C4-2B (cell line): Measurements from ENCODE around the gene DGKG.

Experiments
- H3K27ac ChIP-seq: fragments of 450-650 bp; 2 replicates; pipeline ENCODE4 v1.5.1; 2017
- CTCF ChIP-seq: fragments of 450-650 bp; conservative IDR thresholded peaks from 2 replicates; pipeline ENCODE4 v1.5.1; 2017; ENCODE audit warnings: mild to moderate bottlenecking
- ZFX ChIP-seq: fragments of 450-650 bp; IDR thresholded peaks from 2 replicates; pipeline ENCODE4 v1.6.1; 2017

Gene DGKG

DNA sequence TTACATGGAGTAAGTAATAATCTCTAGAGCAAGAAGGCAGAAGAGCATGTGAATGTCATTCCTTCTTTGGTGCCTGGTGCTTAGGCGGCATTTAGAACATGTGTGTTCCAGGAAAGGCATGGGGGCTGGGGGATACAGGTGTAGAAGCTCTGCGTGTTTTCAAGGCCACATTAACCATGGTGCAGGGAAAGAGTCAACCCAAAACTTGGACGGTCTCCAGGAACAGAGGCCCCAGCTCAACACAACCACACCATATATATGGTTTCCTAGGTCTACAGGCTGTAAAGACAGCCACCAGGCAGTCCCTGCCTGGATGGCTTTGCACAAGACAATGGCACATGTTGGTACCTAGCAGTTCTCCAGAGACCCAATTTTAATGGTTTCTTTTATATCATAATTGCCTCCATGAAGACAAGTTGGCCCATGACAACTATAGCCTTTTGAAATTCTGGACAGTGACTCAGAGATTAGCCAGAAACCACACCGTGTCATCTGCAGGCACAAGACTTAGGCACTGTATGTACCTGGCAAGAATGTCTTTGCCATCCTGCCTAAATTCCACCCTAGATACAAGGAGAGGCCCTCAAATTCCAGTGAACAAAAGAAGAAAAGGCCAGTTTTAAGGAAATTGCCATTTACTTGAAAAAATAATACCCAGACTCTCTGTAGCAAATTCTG lies 25.0 kb upstream of the DGKG start:
- no peak overlapping the region for H3K27ac ChIP-seq
- TF ChIP-seq CTCF: no peak
- TF ChIP-seq ZFX: no peak

GRCh38 chr3:186385856-186386602 lies 24.0 kb upstream of the DGKG start:
- TF ChIP-seq CTCF: no peak
- TF ChIP-seq ZFX: no peak
- no peak overlapping the region for H3K27ac ChIP-seq

GRCh38 chr3:186383026-186383993 lies 21.3 kb upstream of the DGKG start:
- H3K27ac ChIP-seq: peak overlapping the region; percentile 12

GRCh38 chr3:186382217-186382885 lies 20.3 kb upstream of the DGKG start:
- no peak overlapping the region; the same call in 1 of the 2 replicates for H3K27ac ChIP-seq
- no peak for TF ChIP-seq CTCF
- TF ChIP-seq ZFX: no peak

More at GRCh38 chr3:186383026-186383993, 21.3 kb upstream of the DGKG start:
- no peak for TF ChIP-seq CTCF
- no peak for TF ChIP-seq ZFX

GRCh38 chr3:186381424-186382216 lies 19.6 kb upstream of the DGKG start:
- TF ChIP-seq ZFX (no peak), CTCF (no peak; the same call in 1 of the 2 replicates)

DNA sequence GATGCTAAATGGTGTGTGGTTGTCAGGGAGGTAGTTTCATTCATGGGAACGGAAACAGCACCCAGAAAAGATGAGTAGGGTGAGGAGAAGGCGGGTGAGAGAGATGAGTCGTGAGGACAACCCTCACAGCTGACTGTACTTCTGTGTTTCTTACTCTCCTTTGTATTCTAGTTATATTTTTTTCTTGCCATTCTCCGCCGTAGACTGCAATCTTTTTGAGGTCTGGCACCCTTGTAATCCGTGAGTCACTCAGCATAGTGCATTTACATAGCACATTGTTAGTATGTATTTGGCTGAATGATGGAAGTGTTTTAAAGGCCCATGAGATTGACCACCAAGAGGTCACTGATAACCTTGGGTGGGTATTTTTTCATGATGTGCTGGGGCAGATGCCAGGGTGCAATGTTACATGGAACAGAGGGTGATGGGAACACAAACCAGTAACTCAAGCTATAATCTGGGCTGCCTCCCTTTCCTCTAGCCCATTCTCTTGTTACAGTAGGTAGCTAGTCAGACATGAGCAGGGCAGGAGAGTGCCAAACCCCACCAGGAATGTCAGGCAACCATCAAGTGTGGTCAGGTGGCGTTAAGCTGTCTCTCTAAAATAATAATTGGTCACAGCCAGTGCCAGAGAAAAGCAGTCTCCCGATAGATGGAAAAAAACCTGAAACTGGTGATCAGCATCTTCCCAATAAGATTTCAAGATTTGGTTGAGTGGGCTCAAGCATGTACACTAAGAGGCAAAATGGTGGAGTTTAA lies 18.8 kb upstream of the DGKG start:
- TF ChIP-seq CTCF (no peak), ZFX (no peak)
- H3K27ac ChIP-seq: peak overlapping the region; percentile 53

More at GRCh38 chr3:186381424-186382216, 19.6 kb upstream of the DGKG start:
- peak overlapping the region; percentile 53 for H3K27ac ChIP-seq
